ENCODE results near the gene SAYSD1. TPM values are rescaled to one million over a fixed set of nuclear protein-coding genes. Genes with fewer than 3 reads are reported as not detected.
A peak's percentile ranks its signal among the peaks of the same experiment; 100 is the strongest.

SAYSD1 gene
- total RNA-seq, 1 donor from 2014 or later, result 12.3 TPM

DNA sequence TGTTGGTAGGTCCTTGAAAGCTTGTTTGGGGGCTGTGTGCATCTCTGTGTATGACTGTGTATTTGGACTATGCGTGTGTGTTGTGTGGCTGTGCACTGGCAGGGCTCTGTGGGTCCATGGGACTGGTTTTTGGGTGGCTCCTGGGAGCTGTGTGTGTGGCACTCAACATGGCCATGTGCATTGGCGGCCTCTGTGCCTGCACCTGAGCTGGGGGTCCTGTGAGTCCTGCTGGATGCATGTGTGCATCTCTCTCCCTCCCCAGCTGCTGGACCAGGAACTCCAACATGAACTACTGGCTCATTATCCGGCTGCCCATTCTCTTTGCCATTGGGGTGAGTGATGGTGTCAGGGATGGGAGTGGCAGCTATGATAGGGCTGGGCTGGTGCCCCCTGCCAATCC lies 36.3 kb downstream of the SAYSD1 start:
- DNase-seq, result no peak

DNA sequence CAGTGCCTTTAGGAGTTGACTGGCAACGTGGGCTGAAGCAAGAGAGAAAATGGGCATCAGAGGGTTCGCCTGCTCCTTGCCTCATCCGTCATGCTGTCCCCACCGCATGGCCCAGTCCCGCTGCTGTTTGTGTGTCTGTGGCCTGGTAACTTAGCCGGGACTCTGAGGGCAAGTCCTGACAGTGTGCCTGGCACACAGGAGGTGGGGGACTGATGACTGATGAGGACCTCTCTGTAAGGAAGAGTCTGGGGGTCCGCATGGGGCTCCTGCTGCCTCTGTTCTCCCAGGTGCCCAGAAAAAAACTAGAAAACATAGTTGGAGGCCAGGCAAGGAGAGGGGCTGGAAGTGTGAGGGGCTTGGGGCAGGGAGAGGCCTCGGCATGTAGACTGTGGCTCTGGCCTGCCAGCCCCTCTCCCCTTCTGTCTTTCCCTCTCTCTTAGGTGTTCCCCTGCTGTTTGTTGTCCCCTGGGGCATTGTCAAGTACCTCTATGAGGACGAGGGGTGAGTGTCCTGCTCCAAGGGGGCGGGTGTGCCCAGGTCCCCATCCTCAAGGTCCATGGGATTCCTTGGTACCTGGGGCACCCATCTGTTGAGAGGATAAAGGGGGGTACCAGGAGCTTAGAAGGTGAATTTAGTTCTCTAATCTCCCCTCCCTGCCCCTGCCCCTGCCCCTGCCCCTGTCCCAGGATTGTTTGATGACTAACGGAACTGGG lies 36.9 kb downstream of the SAYSD1 start:
- no peak for DNase-seq

DNA sequence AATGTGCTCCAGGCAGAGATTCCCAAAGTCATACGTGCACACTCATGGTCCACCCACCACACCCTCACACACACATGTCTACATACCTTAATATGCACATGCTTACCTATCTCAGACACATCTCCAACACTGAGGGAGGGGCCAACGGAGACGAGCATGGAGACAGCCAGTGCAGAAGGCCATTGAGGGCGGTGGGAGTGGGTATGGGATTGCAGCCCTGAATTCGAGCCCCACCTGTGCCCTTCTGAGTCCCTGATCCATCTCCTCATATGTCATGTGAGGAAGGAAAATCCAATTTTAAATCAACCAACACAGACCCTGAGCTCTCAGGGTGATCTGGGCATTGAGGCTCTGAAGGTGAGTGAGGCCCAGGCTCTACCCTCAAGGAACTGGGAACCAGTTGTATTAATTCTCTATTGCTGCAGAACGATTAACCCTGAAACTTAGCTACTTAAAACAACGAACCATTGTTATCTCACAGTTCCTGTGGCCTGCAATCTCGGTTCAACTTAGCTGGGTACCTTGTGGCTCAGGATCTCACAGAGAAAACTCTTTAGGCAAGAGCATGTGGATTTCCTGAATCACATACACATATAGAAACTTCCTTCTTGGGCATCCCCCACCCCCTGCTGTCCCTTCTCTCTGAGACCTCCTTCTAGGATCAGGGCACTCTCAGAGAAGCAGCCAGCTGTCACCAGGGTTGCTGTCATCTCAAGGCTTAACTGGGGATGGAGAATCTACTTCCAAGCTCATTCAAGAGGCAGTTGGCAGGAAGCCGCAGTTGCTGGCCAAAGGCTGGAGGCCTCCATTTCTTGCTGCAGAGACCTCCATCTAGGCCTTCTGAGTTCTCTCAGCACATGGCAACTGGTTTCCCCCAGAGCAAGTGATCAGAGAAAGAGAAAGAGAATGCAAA lies 38.1 kb downstream of the SAYSD1 start:
- peak; percentile 59 for DNase-seq

- DNase-seq, result no peak
Measured at GRCh38 chr6:39075807-39076622, 39.0 kb downstream of the SAYSD1 start.

DNA sequence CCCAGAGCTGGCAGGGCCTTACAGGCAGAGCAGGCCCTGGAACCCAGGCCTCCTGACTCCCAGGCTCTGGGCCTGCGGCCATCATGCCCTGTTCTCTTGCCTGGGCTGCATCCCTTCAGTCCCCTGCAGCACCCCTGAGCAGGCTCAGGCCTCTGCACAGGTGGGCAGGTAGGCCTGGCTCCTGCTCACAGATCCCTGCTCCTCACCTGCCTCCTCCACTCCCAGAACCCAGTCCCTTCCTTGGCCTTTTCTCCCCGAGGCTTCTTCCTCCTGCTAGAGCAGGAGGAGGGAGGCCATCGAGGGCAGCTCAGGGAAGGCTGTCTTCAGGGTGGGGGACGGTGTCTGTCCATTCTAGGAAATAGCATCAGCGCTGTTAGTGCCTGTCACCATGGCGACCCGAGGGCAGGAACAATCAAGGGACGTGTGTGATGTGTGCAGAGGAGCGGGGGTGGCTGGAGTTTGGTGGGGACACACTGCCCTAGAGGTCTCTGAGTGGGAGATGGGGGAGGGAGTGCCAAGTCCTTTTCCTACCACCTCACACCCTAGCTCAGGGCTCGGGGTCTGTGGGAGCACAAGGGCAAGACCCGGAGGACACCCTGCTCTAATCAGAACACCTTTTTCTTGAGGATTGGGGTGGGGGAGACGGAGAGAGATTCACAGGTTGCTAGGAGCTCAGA lies 39.8 kb downstream of the SAYSD1 start:
- no peak for DNase-seq

- DNase-seq, result no peak
Measured at GRCh38 chr6:39074486-39074885, 40.5 kb downstream of the SAYSD1 start.

DNA sequence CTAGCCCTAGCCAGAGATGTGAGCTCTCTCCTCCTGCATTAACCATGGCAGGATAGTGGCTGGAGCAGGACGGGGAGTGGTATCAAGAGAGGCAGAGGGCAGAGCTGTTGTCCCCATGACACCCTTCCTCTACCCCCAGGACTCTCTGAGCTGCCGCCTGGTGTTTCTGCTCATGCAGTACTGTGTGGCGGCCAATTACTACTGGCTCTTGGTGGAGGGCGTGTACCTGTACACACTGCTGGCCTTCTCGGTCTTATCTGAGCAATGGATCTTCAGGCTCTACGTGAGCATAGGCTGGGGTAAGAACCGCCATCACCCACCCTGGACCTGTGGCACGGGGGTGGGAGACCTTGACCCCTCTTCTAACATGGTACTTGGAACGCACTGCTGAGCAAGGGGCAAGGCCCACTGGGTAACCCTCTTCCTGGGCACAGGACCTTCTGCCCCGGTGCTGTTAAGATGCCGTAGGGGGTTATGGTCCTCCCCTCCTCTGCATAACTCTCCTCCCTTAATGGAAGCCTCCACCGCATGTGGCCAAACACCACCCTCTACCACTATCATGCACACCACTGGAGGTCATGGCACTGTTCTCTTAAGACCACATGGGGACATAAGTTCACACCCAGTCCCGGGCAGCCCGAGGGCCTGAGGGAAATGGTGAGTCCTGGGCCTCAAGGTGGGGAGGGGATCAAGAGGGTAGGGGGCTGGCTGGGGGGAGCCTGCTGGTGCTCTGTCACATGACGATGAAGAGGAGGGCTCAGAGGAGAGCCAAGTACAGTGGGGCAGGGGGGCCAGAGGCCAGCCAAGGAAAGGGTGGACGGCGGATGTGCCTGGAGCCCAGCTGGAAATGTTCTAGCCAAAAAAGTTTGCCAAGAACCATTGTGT lies 41.3 kb downstream of the SAYSD1 start:
- no peak for DNase-seq

DNA sequence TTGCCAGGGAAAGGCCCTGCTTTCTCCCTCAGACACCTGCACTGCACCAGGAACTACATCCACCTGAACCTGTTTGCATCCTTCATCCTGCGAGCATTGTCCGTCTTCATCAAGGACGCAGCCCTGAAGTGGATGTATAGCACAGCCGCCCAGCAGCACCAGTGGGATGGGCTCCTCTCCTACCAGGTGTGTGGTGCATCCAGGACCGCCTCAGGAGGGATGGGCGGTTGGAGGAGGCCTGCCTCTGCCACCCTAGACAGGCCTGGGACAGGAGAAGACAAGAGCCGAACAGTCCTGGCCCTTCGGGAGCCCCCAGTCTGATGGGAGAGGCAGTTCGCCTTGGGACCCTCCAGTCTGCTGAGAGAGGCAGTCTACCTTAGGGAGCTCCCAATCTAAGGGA lies 42.2 kb downstream of the SAYSD1 start:
- DNase-seq, result no peak

DNA sequence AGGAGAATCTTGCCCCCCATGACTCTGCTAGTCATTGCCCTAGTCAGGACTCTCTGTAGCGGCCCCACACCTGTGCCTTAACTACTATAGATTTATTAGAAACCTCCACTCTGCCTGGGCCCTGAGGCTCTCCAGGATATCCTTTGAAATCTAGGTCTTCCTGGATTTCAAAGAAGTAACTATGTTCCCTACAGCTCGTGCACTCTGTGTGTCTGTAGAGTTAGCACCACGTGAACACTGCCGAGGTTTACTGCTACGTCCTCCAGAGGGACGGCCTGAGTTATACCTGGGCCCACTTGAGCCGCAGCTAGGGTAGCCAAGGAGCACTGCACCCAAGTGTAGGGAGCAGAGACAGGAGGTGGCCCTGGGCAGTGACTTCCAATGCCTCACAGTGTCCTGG lies 46.6 kb downstream of the SAYSD1 start:
- no peak for DNase-seq

DNA sequence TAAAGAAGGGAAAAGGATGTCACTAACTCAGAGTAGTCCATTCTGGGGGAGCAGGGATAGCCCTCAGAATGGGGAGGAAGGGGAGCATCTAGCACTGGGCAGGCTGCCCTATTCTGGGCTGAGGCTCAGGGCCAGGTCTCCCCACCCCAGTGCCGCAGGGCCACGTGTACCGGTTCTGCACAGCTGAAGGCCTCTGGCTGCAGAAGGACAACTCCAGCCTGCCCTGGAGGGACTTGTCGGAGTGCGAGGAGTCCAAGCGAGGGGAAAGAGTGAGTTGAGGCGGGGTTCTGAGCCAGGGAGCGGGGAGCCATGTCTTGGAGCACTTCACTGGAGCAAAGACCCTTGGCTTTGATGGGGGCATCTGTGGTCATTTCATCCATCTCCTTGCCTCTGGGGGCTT lies 49.4 kb downstream of the SAYSD1 start:
- no peak for DNase-seq

- DNase-seq, result no peak
Measured at GRCh38 chr6:39063526-39063925, 51.5 kb downstream of the SAYSD1 start.

GRCh38 chr6:39062014-39062740 lies 52.8 kb downstream of the SAYSD1 start:
- no peak for DNase-seq

DNA sequence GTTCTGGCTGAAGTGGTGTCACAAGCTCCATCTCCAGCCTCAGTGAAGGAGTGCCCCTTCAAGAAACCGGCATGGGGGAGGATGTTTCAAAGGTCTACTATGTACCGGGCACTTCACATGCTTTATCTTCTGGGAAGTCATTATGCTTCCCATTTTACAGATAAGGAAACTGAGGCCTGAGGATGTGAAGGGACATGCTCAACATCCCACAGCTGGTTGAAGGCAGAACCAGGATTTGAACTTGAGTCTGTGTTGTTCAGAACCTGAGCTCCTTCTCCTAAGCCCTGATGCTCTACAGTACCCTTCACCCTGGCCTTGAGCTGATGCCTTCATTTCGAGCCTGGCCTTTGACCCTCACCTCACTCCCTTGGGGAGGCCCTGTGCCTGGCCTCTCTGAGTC lies 53.4 kb downstream of the SAYSD1 start:
- no peak for DNase-seq

DNA sequence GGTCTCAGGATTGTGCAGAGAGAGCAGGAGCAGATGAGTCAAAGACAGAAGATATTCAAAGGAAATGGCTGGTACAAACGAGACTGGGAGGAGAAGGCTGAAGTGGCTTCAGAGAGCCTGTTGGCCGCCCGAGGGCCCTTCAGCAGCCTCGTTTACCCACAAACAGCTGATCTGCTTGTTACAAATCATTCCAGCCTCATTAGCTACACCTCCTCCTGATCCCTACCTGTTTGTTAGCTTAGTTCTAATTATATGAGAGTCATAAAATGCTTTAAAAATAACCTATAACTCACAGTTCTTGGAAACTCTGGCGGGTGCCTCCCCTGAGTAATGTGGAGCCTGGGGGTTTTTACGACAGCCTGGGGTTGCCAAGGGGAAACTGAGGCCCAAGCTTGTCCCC lies 53.8 kb downstream of the SAYSD1 start:
- no peak for DNase-seq

- no peak for DNase-seq
Measured at GRCh38 chr6:39060467-39061160, 54.4 kb downstream of the SAYSD1 start.

GRCh38 chr6:39059496-39060310 lies 55.3 kb downstream of the SAYSD1 start:
- no peak for DNase-seq

- DNase-seq, result no peak
Measured at GRCh38 chr6:39058471-39059147, 56.4 kb downstream of the SAYSD1 start.
